H54 (cell line): ENCODE measurements around the gene TMEM50B.
A peak's percentile ranks its signal among the peaks of the same experiment; 100 is the strongest.
"Not testable (repeated sequence)": the region's sequence is repeated elsewhere in the genome, so short reads cannot be mapped to it uniquely, and the experiment has no call there.

Experiments used
- DNase-seq: peaks from one replicate; pipeline ENCODE4 v3.0.0; 2011; ENCODE audit warnings: low spot score, mixed read lengths; ENCODE audit not compliant: insufficient read length
- FAIRE-seq: peaks from 3 replicates; lab custom pipeline; 2011; peaks lifted over from hg19 to GRCh38; lab: Jason Lieb, UNC
- POLR2A ChIP-seq: IDR thresholded peaks from 2 replicates; pipeline ENCODE4 v1.6.1; 2011; ENCODE audit warnings: low read depth, mild to moderate bottlenecking, low read length

TMEM50B gene

DNA sequence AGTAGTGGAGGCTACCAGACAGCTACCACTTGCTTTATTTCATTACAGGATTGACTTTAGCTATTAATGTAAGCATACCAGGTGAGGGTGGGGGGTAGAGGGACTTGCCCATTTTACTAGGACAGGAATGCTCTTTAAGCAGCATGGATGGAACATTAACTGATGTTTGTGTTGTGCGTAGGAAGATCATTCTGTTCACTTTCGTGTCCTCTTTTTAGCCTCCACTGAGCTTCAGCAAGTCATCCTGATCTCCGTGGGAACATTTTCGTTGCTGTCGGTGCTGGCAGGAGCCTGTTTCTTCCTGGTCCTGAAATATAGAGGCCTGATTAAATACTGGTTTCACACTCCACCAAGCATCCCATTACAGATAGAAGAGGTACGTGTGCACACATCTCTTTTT is 47.3 kb downstream of the TMEM50B start:
- FAIRE-seq (no peak), DNase-seq (no peak)
- no peak for TF ChIP-seq POLR2A

DNA sequence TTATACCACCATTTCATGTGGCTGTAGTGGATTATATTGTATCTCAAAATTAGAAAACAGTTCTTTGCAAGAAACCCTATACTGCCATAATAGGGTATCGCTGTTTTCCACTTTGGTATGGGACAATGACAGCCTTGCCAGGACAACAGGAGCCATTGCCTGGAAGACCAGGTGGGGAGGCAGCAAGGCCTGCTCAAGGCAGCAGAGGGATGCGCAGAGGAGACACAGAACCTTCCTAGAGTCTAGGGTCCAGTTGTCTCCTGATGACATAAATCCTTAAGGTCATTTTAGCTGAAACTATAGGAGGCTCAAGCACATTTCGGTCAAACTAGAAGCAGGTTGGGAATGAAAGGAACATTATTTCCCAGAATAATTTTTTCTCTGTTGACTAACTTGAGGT is 48.9 kb downstream of the TMEM50B start:
- no peak for TF ChIP-seq POLR2A
- FAIRE-seq (no peak), DNase-seq (no peak)

DNA sequence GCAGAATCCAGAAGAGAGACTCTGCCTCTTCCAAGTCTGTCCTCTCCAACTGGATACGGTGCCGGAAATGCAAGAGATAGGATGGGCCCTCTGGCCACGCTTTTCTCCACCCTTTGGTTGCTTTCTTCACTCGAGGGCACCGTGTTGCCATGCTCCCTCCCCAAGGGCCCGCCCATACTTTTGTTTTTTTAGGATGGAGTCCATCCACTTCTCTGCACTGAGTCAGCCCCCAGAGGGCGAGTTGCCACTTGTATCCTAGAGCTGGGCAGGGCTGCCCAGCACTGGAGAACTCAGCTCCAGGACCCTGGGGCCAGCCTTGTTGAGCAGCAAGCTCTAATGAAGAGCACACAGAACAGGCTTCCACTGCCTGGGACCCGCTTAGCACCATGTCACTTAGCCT is 51.1 kb downstream of the TMEM50B start:
- DNase-seq (peak; percentile 78), FAIRE-seq (no peak)
- TF ChIP-seq POLR2A, result no peak

DNA sequence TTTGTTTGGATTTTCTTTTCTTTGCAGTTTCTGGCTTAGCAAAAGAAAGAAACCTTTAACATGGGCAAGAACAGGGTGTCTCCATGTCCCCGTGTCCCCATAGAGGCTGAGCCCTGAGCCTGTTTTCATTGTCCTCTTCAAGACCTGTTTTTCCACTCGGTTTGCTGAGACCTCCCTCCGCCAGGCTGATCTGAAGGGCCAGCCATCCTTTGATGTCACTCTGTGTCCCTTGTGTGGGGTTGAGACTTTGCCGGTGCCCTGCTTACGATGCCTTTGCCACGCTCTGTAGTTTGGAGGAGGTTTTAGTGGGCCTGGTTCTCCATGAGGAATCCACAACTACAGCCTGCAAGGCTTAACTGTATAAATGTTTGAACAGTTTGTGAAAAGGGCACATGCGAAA is 52.7 kb downstream of the TMEM50B start:
- FAIRE-seq, result no peak
- DNase-seq, result no peak
- no peak for TF ChIP-seq POLR2A

DNA sequence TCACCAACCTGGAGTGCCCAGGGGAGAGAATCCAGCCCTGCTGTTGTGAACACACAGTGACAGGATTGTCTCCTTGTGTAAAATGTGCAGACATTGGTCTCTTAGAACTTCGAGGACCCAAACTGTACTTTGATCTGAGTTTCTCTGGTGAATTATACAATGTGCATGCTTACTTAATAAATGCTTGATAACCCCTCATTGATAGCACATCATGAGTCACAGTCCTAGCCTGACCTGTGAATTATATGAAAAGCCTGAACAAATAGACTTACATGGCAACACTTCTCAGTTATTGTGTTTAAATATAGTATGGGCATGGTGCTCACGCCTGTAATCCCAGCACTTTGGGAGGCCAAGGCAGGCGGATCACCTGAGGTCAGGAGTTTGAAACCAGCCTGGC is 53.9 kb downstream of the TMEM50B start:
- no peak for TF ChIP-seq POLR2A
- FAIRE-seq (no peak), DNase-seq (no peak)

DNA sequence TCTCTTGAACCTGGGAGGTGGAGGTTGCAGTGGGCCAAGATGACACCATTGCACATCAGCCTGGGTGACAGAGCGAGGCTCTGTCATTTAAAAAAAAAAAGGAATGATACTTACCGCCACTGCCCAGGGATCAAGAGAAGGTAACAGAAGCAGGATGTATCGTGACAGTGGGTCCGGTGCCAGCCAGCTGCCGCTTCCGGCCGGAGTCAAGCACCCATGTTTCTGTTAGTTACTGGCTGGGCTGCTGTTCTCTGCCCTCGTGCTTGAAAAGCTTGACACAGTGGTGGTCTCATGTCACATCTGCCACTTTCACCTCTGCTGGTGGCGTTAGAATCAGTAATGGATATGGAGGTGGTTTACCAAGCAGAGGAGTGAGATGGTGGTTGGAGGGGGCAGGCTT is 55.6 kb downstream of the TMEM50B start:
- no peak for DNase-seq
- no peak for TF ChIP-seq POLR2A
- FAIRE-seq, result no peak

DNA sequence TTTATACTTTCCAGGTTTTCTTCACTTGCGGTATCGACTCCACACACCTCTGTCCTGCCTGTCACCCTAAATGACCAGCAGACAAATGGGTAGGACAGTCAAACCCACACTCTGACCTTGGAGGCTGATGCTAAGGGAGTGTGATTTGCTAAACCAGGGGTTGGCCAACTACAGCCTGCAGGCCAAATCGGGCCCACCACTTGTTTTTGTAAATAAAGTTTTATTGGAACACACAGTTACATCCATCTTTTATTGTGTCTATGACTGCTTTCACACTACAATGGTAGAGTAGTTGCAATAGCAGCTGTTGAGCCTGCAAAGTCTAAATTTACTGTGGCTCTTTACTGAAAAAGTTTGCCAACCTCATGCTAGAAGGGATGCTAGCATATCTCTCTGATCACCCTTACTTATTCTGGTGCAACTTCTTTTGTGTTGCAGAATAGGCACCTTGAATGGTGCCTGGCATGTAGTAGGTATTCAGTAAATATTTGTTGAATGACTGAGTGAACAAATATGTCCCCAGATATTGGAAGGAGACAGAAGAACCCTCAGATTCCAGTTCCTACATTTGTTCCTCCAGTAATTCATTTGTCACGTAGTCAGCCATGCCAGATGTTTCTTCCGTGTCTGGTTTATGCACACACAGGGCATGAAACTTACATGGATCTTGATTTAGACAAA is 57.9 kb downstream of the TMEM50B start:
- no peak for FAIRE-seq
- DNase-seq, result no peak
- TF ChIP-seq POLR2A, result no peak

DNA sequence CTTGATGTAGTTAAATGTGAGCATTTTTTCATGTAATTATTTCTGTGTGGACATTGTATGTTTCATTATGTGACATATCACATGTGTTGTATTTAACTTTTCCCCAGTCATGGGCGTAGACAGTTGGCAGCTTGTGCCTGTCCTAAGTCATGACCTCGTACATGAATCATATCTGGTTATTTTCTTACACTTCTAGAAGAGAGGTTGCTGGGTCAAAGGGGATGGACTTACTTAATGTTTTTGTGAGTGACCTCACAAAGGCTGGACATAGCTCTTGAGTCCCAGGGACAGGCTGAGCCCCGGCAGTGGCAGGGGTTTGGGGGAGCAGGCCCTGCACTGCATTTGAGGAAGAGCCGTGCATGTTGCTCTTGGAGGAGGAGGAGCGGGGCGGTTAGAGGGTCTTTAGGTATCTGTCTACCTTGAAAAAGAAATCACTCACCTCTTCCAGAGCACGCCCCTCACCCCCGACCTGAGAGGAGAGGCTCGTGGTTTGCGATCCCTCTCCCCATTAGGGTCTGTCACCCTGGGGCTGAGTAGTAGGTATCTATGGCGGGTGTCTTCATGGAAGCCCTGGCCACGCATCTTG is 60.1 kb downstream of the TMEM50B start:
- FAIRE-seq, result no peak
- TF ChIP-seq POLR2A, result no peak

DNA sequence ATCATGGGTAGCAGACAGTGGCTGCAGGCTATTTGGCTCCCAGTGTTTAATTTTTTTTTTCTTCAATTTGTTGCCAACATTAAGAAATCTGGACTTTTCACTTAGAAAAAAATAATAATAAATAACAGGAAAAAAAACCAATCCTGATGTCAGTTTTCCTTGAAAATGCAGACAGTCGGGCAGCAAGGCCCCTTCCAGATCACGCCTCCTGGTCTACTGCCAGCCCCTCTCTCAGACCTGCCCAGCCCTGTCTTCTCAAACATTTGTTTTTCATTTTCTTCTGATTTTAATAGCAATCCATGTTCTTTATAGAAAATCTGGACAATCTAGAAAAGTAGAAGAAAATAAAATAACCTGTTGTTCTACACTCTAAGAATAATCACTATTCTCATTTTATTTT is 61.1 kb downstream of the TMEM50B start:
- DNase-seq, result no peak

More for the DNA sequence above, 60.1 kb downstream of the TMEM50B start:
- DNase-seq, result peak; percentile 75

DNA sequence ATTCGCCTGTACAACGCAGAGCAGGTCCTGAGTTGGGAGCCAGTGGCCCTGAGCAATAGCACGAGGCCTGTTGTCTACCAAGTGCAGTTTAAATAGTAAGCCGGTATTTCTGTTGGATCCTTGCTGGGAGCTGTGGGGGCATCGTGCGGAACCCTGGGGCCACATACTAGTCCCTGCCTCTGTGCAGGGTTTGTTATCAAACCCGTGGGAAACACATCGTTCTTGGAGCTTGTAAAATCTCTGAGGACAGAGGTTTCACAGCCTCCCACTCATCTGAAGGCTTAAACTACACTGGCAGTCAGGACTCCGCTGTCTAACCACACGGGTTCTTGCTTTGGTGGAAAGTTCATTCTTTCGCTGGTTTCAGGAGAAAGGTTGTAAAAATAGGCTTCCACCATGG is 64.8 kb downstream of the TMEM50B start:
- FAIRE-seq, result no peak
- DNase-seq, result no peak
- no peak for TF ChIP-seq POLR2A

More for the DNA sequence above, 61.1 kb downstream of the TMEM50B start:
- no peak for TF ChIP-seq POLR2A
- no peak for FAIRE-seq

DNA sequence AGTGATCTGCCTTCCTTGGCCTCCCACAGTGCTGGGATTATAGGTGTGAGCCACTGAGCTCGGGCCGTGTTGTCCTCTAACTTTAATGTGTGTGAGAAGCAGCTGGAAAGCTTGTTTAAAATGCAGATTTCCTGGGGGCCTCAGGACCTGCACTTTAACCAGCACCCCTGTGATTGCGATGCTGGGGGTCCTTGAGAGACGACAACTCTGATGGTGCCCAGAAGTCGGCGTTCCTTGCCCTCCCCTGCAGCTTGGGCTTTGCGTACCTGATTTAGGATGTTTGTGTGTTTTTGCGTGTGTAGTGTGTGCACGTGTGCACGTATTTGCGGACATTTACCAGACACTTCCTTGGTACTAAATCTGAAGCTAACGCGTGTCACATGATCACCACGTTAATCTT is 65.7 kb downstream of the TMEM50B start:
- no peak for TF ChIP-seq POLR2A
- no peak for DNase-seq
- FAIRE-seq, result no peak

DNA sequence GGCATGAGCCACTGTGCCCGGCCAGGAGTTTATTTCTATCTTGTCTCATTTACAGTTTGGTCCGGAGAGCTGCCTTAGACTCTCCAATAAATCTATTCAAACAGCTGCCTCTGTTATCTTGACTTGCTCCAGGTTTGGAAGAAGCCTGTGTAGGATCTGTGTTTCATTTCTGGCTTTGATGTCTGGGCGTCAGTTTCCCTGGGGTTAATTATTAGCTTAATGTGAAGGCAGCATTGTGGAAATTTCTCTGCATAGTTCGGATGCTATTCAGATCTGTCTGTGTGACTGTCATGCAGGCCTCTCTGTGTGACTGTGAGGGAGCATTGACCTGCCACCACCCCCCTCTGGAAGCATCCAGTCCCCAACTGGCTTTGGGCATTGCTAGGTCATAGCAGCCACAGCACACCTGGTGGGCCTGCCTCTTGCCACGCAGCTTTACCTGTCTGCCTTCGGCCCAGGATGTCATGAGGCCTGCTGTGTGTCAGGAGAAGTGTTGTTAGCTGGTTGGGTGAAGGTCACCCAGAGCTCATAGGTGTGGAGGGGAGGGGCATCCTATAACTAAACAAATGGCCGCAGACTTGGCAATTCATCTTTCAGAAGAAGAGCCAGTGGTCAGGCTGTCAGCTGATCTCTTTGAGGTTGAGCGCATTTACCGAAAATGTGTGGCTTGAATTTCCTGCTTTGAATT is 66.8 kb downstream of the TMEM50B start:
- no peak for TF ChIP-seq POLR2A
- no peak for DNase-seq
- no peak for FAIRE-seq

DNA sequence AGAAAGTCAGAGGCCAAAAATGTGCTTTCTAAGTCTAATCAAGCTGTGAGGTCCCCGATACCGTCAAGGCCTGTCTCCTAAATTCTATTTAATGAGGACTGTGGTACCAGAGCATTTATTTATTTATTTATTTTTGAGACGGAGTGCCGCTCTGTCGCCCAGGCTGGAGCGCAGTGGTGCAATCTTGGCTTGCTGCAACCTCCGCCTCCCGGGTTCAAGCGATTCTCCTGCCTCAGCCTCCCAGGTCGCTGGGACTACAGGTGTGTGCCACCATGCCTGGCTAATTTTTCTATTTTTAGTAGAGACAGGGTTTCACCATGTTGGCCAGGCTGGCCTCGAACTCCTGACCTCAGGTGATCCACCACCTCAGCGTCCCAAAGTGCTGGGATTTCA is 67.3 kb downstream of the TMEM50B start:
- not testable (repeated sequence) for DNase-seq, FAIRE-seq

DNA sequence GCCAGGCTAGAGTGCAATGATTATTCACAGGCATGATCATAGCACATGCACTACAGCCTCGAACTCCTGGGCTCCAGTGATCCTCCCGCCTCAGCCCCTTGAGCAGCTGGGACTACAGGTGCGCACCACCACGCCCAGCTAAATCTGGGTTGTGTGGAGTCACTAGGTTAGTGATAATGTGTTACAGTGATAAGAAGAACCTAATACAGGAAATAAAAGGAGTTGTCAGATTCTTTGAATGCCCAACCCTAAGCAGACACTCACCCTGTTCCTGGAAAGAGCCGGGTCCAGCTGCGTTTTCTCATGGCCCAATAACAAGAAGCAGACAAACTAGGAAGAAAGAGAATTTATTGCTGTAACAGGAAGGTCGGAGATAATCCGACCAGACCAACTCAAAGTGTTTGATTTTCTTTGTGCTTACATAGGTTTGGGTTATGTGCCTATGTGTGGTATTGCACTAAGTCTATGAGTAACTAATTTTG is 67.8 kb downstream of the TMEM50B start:
- DNase-seq (no peak), FAIRE-seq (no peak)
- TF ChIP-seq POLR2A, result no peak

DNA sequence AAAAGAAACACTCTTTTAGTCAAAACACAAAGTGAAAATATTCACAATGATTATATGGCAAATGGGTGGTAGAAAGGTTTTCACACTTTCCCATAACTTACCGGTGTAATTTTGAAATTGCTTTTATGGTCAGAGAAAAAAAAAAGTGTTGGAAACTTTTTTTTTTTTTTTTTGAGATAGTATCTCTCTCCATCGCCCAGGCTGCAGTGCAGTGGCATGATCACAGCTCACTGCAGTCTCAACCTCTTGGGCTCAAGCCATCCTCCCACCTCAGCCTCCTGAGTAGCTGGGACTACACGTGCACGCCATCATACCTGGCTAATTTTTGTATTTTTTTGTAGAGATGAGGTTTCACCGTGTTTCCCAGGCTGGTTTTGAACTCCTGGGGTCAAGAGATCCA is 73.3 kb downstream of the TMEM50B start:
- no peak for TF ChIP-seq POLR2A
- DNase-seq (no peak), FAIRE-seq (no peak)
